GM18507 (cell line): ENCODE measurements around the gene ZNHIT2.
"Not testable (repeated sequence)": the region's sequence is repeated elsewhere in the genome, so short reads cannot be mapped to it uniquely, and the experiment has no call there.

Experiments
- DNase-seq: peaks from one replicate; pipeline ENCODE4 v3.0.0; 2011; ENCODE audit warnings: low read depth; ENCODE audit not compliant: insufficient read length; ENCODE audit errors: extremely low spot score
- FAIRE-seq: peaks from 2 replicates; lab custom pipeline; 2011; peaks lifted over from hg19 to GRCh38; lab: Jason Lieb, UNC

ZNHIT2 gene

DNA sequence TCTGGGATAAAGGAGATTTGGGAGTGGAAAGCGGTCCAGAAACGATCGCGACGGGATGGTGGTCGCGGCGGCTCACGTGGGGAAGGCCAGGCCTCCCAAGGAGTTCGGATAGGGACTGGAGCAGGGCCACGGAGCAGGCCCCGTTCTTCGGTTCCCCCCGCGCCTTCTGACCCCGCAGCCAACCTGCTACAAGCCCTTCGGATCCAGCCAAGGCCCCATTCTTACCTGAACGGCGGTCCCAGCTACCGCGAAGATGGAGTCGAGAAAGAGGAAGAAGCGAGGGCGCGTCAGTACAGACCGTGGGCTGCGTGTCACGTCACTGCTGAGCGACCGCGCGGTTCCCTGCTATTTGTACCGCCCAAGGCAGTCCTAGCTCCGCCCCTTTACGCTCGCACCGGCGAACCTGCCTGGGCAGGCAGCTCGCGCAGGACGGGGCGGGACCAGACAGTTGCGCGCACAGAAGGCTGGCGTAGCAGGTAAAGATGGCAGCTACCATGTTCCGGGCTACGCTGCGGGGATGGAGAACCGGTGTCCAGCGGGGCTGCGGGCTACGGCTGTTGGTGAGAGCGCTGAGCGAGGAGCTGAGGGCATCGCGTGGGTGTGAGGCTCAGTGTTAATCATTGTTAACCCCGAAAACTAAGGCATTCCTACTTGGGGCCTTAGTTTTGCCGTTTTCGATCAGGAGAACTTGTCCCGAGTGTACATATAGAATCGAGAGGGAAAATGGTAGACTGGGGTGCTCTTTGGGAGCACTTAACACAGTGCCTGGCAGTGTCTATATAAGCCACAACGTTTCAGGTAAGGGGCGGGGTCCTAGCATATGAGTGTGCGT lies 4.6 kb upstream of the ZNHIT2 start, which contains the start of the genes FAU and MRPL49:
TSS of gene FAU (minus strand) at position 270 of the 832 bp plus-strand sequence. CDS start 321 bp downstream, outside the sequence.
TSS of gene MRPL49 (plus strand) at position 457 of the 832 bp plus-strand sequence. CDS start at position 483, 26 bp downstream.
- DNase-seq (peak; percentile 90), FAIRE-seq (peak; percentile 98)

DNA sequence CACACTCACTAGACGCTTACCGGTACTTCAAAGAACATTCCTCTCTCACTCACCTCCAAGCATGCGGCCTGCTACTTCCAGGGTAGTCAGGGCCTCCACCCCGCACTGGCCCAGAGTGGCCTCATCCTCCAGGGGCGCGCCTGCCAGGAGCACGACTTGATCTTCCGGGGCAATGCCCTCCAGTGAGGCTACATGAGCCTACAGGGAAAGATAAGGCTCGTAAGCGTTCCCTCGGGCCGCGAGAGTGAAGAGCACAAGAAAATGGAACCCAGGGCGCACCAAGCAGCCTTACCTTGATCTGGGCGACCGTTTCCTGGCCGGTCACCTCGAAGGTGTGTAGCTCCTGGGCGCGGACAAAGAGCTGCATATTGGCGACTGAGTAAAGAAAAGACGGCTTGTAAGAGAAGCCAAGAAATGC lies 4.0 kb upstream of the ZNHIT2 start:
- FAIRE-seq (no peak), DNase-seq (no peak)

DNA sequence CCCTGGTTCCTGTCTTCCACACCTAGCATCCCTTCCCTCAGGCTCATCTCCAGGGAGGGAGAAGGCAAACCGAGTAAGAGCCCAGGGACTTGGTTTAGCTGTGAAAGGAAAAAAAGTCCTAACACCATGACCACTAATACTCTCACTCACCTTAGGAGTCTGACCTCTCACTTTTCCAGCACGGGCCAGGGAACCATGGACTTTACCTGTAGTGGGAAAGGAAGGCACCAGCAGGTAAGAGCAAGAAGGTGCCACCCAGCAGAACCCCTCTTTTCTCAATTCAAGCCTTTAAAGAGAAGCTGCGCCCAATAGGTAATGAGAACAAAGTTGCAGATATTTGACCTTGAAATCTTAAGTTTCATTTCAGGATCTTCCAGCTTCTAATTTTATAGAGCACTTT lies 3.3 kb upstream of the ZNHIT2 start:
- no peak for FAIRE-seq

DNA sequence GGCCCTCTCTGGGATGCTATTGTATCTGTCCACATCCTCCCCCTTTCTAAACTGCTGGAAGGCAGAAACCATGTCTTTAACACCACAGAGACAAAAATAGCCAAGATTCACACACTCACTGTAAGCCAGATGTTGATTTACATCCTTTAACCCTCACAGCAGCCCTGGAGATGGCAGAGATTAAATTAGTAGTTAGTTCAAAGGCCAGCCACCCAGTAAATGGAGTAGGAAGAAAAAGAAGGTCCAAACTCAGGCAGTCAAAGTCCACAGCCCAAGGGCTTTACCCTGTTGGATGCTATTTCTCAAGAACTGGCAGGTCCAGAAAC lies 2.1 kb upstream of the ZNHIT2 start:
- FAIRE-seq (no peak), DNase-seq (no peak)

More for the DNA sequence above, 3.3 kb upstream of the ZNHIT2 start:
- DNase-seq: no peak

DNA sequence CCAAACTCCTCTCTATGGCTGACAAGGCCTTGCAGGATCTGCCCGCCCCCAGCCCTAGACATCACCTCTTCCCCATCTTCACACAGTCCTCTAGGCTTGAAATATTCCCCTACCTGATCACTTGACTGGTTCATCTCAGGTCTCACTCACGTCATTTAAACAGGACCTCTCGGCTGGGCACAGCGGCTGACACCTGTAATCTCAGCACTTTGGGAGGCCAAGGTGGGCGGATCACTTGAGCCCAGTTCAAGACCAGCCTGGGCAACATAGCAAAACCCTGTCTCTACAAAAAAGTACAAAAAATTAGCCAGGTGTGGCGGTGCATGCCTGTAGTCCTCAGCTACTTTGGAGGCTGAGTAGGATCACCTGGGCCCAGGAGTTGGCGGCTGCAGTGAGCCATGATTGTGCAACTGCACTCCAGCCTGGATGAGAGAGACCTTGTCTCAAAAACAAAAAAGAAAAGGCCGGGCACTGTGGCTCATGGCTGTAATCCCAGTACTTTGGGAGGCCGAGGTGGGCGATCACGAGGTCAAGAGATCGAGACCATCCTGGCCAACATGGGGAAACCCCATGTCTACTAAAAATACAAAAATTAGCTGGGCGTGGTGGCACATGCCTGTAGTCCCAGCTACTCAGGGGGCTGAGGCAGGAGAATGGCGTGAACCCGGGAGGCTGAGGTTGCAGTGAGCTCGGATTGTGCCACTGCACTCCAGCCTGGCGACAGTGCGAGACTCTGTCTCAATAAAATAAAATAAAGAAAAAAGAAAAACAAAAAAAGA lies 1.6 kb upstream of the ZNHIT2 start:
- not testable (repeated sequence) for DNase-seq, FAIRE-seq

DNA sequence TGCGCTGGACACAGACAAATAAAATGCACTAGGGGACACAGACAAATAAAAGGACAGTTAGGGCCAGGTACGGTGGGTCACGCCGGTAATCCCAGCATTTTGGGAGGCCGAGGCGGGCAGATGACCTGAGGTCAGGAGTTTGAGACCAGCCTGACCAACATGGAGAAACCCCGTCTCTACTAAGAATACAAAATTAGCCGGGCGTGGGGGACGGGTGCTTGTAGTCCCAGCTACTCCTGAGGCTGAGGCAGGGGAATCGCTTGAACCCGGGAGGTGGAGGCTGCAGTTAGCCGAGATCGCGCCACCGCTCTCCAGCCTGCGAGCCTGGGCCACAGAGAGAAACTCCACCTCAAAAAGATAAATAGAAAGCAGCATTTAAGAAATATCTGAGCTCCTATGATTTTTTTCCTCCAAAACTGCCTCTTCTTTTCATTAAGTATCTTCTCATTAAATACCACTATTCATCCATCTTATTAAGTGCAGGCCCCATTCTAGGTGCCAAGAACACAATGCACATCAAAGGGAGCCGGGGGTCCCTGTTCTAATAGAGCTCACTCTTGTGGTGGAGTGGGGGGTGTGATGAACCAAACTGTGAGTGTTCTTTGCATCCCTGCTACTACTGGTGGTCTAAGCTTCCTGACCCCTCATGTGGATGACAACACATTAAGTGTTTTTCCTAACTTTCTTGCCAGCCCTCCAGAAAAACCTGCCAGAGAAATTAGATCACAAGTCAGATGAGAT lies 766 bp upstream of the ZNHIT2 start:
- DNase-seq: no peak

DNA sequence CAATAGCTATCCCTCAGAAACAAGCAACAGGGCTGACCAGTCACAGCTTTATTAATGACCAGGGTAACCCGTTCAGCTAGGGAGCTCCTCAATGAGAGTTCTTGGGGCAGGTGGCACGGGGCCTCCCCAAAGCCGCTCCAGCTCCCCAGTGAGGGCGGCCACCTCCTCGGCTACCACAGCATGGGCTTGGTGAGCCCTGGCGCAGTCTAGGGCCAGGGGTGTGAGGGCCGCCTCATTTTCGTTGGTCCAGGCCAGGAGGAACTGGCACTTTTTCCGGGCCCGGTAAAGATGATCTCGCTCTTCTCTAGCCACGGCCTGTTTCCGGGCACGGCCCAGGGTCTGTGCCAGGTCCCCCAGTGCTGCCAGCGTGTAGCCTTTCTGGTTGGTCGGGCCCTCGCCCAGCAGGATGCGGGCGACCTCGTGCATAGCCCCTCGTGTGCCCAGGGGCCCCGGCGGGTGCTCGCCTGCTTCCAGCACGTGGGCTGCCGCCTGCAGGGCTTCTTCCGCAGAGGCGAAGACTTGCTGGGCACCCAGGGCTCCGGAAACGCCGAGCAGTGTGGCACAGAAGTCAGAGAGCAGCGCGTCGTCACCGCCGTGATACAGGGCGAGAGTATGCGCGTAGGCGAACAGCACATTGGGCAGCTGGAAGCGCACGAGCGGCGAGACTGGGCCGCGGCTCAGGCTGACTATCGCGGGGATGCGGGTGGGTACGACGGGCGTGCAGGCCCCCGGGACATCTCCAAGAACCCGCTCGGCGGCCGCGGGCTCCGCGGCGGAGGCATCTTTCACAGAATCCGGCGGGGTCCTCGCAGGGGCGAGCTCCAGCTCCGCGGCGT lies 913 bp downstream of the ZNHIT2 start:
- FAIRE-seq (no peak), DNase-seq (no peak)

More for the DNA sequence above, 766 bp upstream of the ZNHIT2 start:
- FAIRE-seq: no peak

DNA sequence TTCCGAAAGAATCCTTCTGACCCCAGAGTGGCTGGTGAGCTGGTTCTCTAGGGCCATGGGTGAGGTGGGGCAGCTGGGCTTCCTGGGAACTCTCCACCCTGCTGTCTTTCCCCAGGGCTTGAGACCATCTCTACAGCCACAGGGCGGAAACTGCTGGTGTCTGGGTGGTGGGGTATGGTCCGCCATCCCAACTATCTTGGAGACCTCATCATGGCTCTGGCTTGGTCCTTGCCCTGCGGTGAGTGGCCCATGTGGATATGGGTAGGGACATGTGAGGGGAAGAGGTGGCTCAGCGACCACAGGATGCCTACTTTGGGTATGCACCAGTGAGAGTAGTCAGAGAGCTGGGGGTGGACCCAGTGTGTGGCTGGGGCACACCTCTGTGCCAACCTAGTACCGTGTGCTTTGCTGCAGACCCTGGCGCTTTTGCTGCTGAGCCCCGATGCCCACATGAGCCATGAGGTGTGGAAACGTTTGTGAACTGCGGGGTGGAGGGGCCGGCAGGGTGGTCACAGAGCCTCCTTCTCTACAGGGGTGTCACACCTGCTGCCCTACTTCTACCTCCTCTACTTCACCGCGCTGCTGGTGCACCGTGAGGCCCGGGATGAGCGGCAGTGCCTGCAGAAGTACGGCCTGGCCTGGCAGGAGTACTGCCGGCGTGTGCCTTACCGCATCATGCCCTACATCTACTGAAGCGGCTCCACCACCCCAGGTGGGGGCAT lies 2.0 kb downstream of the ZNHIT2 start:
- no peak for DNase-seq

DNA sequence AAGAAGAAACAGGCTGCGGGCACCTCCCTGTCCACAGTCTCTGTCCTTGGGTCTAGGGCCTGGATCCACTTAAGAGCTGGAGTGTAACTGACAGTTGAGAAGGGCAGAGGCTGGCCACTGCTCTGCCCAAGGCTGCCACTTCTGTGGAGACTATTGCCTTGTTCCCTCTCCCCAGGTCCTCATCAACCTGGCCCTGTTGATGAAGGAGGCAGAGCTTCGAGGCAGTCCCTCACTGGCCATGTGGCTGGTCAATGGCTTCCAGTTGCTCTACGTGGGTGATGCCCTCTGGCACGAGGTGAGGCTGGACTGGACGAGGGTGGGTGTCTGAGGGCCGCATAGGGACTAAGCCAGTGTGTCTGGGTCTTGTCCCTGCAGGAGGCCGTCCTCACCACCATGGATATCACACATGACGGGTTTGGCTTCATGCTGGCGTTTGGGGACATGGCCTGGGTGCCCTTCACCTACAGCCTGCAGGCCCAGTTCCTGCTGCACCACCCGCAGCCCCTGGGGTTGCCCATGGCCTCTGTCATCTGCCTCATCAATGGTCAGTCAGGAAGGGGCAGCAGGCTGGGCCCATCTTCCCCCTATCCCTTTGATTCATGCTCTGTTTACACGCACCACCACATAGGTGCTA lies 2.8 kb downstream of the ZNHIT2 start:
- DNase-seq: no peak
- FAIRE-seq: no peak

More for the DNA sequence above, 2.0 kb downstream of the ZNHIT2 start:
- FAIRE-seq: no peak

DNA sequence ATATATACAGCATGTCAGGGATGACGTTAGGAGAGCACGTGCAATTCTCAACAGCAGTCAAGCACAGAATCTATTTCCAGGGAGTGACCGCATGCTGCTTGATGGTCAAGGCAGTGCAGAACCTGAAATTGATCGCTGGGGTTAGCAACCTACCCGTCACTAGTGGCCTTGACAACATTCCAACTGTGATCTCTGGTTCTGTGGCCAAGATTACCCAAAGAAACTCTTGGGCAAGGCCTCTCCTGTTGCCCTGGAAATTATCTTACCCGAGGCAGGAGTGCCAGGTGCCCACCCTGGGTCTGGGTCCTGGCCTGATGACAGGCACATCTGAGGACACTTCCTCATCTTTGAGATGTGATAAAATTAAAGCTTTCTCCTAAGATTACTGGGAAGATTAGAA lies 3.7 kb downstream of the ZNHIT2 start:
- no peak for FAIRE-seq

DNA sequence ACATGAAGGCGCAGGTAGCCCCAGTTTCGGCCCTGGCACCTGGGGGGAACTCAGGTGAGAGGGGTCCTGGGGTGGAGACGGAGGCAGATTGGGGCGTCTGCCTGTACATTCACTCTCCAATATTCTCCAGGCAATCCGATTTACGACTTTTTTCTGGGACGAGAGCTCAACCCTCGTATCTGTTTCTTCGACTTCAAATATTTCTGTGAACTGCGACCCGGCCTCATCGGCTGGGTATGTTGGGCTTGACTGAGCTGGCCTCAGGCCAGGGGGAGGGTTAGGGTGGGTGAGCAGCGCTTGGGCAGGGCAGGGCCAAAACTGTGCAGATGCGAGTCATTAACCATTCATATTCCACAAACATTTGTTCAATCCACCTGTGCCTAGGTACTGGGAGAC lies 4.1 kb downstream of the ZNHIT2 start:
- no peak for FAIRE-seq
- no peak for DNase-seq

More for the DNA sequence above, 3.7 kb downstream of the ZNHIT2 start:
- DNase-seq: no peak

DNA sequence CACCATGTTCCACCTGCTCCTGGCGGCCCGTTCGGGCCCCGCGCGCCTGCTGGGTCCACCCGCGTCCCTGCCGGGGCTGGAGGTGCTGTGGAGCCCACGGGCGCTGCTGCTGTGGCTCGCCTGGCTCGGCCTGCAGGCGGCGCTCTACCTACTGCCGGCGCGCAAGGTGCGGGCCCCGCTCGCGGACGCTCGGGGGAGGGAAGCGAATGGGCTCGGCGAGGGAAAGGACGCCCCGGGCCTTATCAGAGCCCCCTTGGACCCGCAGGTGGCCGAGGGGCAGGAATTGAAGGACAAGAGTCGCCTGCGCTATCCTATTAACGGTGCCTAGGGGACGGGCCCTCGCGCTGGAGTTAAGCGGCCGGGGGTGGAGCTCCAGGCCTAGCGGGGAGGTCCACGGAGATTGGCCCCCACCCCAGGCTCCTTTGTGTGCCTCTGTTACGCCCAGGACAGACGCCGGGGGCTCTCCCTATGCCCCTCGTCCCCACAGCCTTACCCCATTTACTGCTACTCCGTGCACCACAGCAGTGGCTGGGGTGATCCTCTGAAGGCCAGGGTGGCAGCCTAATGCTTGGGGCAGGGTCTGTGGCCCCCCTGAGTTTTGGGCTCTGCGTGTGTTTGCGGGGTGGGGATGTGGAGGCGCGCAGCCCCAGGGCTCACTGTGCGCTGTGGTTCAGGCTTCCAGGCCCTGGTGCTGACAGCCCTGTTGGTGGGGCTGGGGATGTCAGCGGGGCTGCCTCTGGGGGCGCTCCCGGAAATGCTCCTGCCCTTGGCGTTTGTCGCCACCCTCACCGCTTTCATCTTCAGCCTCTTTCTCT lies 4.7 kb downstream of the ZNHIT2 start:
- DNase-seq: no peak

DNA sequence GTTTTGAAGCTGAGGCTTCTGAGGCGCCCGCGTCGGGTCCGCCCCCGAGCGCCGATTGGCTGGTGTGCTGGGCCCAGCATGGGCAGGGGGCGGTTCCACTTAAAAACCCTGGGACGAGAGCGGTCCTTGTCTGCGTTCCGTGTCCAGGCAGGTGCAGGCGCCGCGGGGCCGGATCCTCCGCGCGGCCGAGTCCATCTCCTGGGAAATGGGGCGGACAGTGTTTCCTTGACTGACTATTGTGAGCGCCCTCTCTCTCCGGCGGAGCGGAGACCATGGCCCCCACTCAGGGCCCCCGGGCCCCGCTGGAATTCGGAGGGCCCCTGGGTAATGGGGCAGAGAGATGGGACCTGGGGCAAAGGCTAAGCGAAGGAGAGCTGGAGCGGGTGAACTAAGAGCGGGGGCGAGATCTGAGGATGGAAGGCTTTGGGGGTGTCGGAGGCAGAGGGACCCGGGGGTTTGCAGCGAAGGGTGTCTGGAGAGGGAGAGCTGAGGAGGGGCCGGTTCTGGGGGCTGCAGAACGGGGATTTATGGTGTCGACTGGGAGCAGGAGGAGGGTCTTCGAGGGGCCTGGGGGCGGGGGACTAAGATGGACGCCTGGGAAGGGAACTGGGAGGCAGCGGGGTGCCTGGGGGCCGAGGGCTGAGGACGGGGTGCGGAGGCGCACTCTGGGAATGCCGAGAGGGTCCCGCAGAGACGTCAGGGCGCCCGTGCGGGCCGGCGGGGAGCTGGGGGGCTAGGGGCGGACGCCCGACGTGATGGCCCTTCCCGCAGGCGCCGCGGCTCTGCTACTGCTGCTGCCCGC lies 5.6 kb downstream of the ZNHIT2 start, which contains the start of gene TM7SF2:
TSS of gene TM7SF2 (plus strand) at position 129 of the 802 bp plus-strand sequence. CDS start at position 273, 144 bp downstream.
- DNase-seq: peak; percentile 88
- FAIRE-seq: peak; percentile 91

More for the DNA sequence above, 4.7 kb downstream of the ZNHIT2 start:
- peak; percentile 62 for FAIRE-seq

DNA sequence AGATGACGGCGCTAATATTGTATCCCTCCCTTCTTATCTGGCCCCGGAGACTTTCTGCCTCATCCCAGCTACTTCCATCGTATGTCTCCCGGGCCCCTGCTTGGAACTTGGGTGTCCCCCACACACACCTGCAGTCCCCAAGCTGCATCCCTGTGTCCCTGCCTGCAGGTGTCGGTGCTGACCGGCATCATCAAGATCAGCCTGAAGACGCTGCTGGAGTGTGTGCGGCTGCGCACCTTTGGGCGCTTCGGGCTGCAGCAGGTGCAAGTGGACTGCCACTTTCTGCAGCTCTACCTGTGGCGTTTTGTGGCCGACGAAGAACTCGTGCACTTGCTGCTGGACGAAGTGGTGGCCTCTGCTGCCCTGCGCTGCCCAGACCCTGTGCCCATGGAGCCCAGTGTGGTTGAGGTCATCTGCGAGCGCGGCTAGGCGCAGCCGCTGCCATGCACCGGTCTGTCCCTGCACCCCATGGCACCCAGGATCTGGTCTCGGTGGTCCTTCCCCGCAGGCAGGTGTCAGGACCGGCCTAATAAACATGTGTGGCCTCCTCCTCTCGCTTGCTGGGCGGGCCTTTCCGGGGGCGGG lies 6.2 kb downstream of the ZNHIT2 start:
- FAIRE-seq: no peak

DNA sequence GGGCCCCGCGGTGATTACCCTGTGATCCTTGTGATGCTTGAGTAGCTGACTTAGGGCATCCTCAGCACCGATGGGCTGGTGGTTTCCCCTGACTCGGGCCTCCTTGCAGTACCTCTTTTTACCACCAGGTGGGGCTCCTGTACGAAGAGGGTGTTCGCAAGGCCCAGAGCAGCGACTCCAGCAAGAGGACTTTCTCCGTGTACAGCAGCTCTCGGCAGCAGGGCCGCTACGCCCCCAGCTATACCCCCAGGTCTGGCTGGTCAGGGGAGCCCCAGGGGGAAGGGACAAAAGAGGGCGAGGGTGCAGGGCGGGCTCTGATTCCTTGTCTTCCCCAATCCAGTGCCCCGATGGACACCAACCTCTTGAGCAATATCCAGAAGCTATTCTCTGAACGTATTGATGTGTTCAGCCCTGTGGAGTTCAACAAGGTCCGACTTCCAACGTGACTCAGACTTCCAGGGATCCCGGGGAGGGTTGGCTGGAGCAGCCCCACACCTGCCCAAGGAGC lies 7.1 kb downstream of the ZNHIT2 start:
- DNase-seq (peak; percentile 81), FAIRE-seq (peak; percentile 95)

More for the DNA sequence above, 6.2 kb downstream of the ZNHIT2 start:
- DNase-seq: no peak
